ENCODE data around the gene RASSF8.

RASSF8 gene

GRCh38 chr12:25993901-25994651 is 35.6 kb downstream of the RASSF8 start:
- no peak for TF ChIP-seq CTCF (conservative IDR thresholded peaks at IDR 0.05; ENCODE audit: low read depth)
- ChIA-PET POLR2A (ENCODE audit: low non-redundant PET) (no interaction called here), CTCF (interaction anchor here (0.7 kb wide), 1 partner anchor 1093 kb away, joined by 6 read pairs; no protein-coding TSS in a partner anchor)
- DNase-seq (ENCODE audit: low spot score), result no peak
- H3K27ac ChIP-seq, result no peak overlapping the region

- POLR2A ChIA-PET (ENCODE audit: low non-redundant PET), result no interaction called here
Observed at GRCh38 chr12:25994901-25995625, 36.6 kb downstream of the RASSF8 start.

GRCh38 chr12:25995906-25996305 is 37.4 kb downstream of the RASSF8 start:
- ChIA-PET POLR2A (ENCODE audit: low non-redundant PET) (no interaction called here), CTCF (no interaction called here)
- DNase-seq (ENCODE audit: low spot score), result no peak
- no peak overlapping the region for H3K27ac ChIP-seq
- no peak for TF ChIP-seq CTCF (conservative IDR thresholded peaks at IDR 0.05; ENCODE audit: low read depth)

More at GRCh38 chr12:25994901-25995625, 36.6 kb downstream of the RASSF8 start:
- no peak for DNase-seq (ENCODE audit: low spot score)
- no peak overlapping the region for H3K27ac ChIP-seq
- no peak for TF ChIP-seq CTCF (conservative IDR thresholded peaks at IDR 0.05; ENCODE audit: low read depth)
- CTCF ChIA-PET, result no interaction called here

GRCh38 chr12:25996677-25997076 is 38.2 kb downstream of the RASSF8 start:
- DNase-seq (ENCODE audit: low spot score), result no peak
- POLR2A ChIA-PET (ENCODE audit: low non-redundant PET), result no interaction called here
- no peak for TF ChIP-seq CTCF (conservative IDR thresholded peaks at IDR 0.05; ENCODE audit: low read depth)
- CTCF ChIA-PET, result interaction anchor here (0.7 kb wide), 1 partner anchor 9 kb away, joined by 7 read pairs; no protein-coding TSS in a partner anchor
- H3K27ac ChIP-seq, result no peak overlapping the region

- peak; percentile 30 for DNase-seq (ENCODE audit: low spot score)
- ChIA-PET POLR2A (ENCODE audit: low non-redundant PET) (no interaction called here), CTCF (no interaction called here)
- no peak for TF ChIP-seq CTCF (conservative IDR thresholded peaks at IDR 0.05; ENCODE audit: low read depth)
- no peak overlapping the region for H3K27ac ChIP-seq
Observed at GRCh38 chr12:25997201-25997963, 38.9 kb downstream of the RASSF8 start.

- TF ChIP-seq CTCF (conservative IDR thresholded peaks at IDR 0.05; ENCODE audit: low read depth), result no peak
- CTCF ChIA-PET, result interaction anchor here (0.6 to 0.7 kb wide), 2 partner anchors 323 to 413 kb away, joined by 3 to 5 read pairs; no protein-coding TSS in a partner anchor
Observed at GRCh38 chr12:26000898-26001297, 42.4 kb downstream of the RASSF8 start.

More at GRCh38 chr12:26000898-26001297, 42.4 kb downstream of the RASSF8 start:
- no peak overlapping the region for H3K27ac ChIP-seq
- DNase-seq (ENCODE audit: low spot score), result no peak
- POLR2A ChIA-PET (ENCODE audit: low non-redundant PET), result no interaction called here

All from RWPE1 (cell line).